ENCODE results near the gene TBCC.

- TF ChIP-seq POLR2A (IDR thresholded peaks at IDR 0.05; ENCODE audit: low read depth, low read length) (no peak), POLR2AphosphoS5 (IDR thresholded peaks at IDR 0.05; ENCODE audit: low read depth, low read length) (no peak), SPI1 (IDR thresholded peaks at IDR 0.05; ENCODE audit: low read depth, low read length) (no peak), PAX5 (IDR thresholded peaks at IDR 0.05; ENCODE audit: insufficient read depth, low read length, severe bottlenecking) (no peak), TAF1 (IDR thresholded peaks at IDR 0.05; ENCODE audit: low read depth, low read length) (no peak), POU2F2 (IDR thresholded peaks at IDR 0.05; ENCODE audit: low read depth, low read length) (no peak)
These were observed 51.3 kb downstream of the TBCC start for GRCh38 chr6:42694586-42694985.
